ENCODE results near the gene MS4A8. TPM values are rescaled to one million over a fixed set of nuclear protein-coding genes. Genes with fewer than 3 reads are reported as not detected.

MS4A8 gene
- total RNA-seq, 1 experiment from 2014 or later = not detected

GRCh38 chr11:60741421-60741820 is 42.0 kb downstream of the MS4A8 start:
- Histone ChIP-seq H2AFZ (no peak overlapping the region), H3K9me3 (ENCODE audit: insufficient read depth, low read depth) (no peaks in the 10 kb centered on the region), H3K36me3 (ENCODE audit: low read depth) (no peaks in the 10 kb centered on the region), H3K27me3 (ENCODE audit: insufficient read depth, low read depth) (peaks cover 55% of the 10 kb centered on the region), H3K4me1 (replicated peaks; ENCODE audit: insufficient read depth) (no peaks in the 10 kb centered on the region), H3K4me3 (no peak overlapping the region), H3F3A (ENCODE audit: insufficient read depth, low read depth) (no peaks in the 10 kb centered on the region), H3K79me2 (ENCODE audit: low read depth) (no peaks in the 10 kb centered on the region), H3K27ac (no peak overlapping the region), H3K4me2 (no peak overlapping the region), H4K20me1 (ENCODE audit: insufficient read depth) (no peaks in the 10 kb centered on the region; the same call in 1 of the 2 replicates), H3K9me2 (ENCODE audit: insufficient read depth) (no peaks in the 10 kb centered on the region)
- no peak for TF ChIP-seq CTCF (conservative IDR thresholded peaks at IDR 0.05)
- no peak for TF ChIP-seq EZH2 (IDR thresholded peaks at IDR 0.05; ENCODE audit: low read depth)
- ChIA-PET CTCF (no interaction called here), POLR2A (ENCODE audit: unreplicated experiment) (no interaction called here)
- DNase-seq = peak in 1 of 2 experiments; percentile 20
- no TSS peak for BruUV-seq (replicated peaks)
- intact Hi-C loops (cut with micrococcal nuclease; ENCODE audit: unreplicated experiment) = no loop called here

GRCh38 chr11:60743058-60743457 is 43.6 kb downstream of the MS4A8 start:
- Histone ChIP-seq H3K9me2 (ENCODE audit: insufficient read depth) (no peaks in the 10 kb centered on the region), H4K20me1 (ENCODE audit: insufficient read depth) (no peaks in the 10 kb centered on the region; the same call in 1 of the 2 replicates), H3K4me1 (replicated peaks; ENCODE audit: insufficient read depth) (no peaks in the 10 kb centered on the region), H3F3A (ENCODE audit: insufficient read depth, low read depth) (no peaks in the 10 kb centered on the region), H3K27ac (no peak overlapping the region), H3K79me2 (ENCODE audit: low read depth) (no peaks in the 10 kb centered on the region), H3K4me3 (no peak overlapping the region), H3K36me3 (ENCODE audit: low read depth) (no peaks in the 10 kb centered on the region), H2AFZ (no peak overlapping the region), H3K9me3 (ENCODE audit: insufficient read depth, low read depth) (no peaks in the 10 kb centered on the region; the same call in 1 of the 2 replicates), H3K4me2 (no peak overlapping the region), H3K27me3 (ENCODE audit: insufficient read depth, low read depth) (peaks cover 43% of the 10 kb centered on the region)
- POLR2A ChIA-PET (ENCODE audit: unreplicated experiment) = no interaction called here
- BruUV-seq (replicated peaks) = no TSS peak
- no peak for TF ChIP-seq EZH2 (IDR thresholded peaks at IDR 0.05; ENCODE audit: low read depth)
- TF ChIP-seq CTCF (conservative IDR thresholded peaks at IDR 0.05) = no peak
- DNase-seq = peak in 1 of 2 experiments; percentile 33
- intact Hi-C loops (cut with micrococcal nuclease; ENCODE audit: unreplicated experiment) = no loop called here
- CTCF ChIA-PET = no interaction called here

GRCh38 chr11:60744114-60744513 is 44.7 kb downstream of the MS4A8 start:
- ChIA-PET CTCF (no interaction called here), POLR2A (ENCODE audit: unreplicated experiment) (no interaction called here)
- Histone ChIP-seq H3K79me2 (ENCODE audit: low read depth) (no peaks in the 10 kb centered on the region), H3F3A (ENCODE audit: insufficient read depth, low read depth) (no peaks in the 10 kb centered on the region), H3K9me2 (ENCODE audit: insufficient read depth) (no peaks in the 10 kb centered on the region), H3K27ac (no peak overlapping the region), H3K36me3 (ENCODE audit: low read depth) (no peaks in the 10 kb centered on the region), H3K27me3 (ENCODE audit: insufficient read depth, low read depth) (peaks cover 39% of the 10 kb centered on the region), H3K4me2 (no peak overlapping the region), H3K4me1 (replicated peaks; ENCODE audit: insufficient read depth) (no peaks in the 10 kb centered on the region), H3K4me3 (no peak overlapping the region), H3K9me3 (ENCODE audit: insufficient read depth, low read depth) (no peaks in the 10 kb centered on the region; the same call in 1 of the 2 replicates), H4K20me1 (ENCODE audit: insufficient read depth) (no peaks in the 10 kb centered on the region; the same call in 1 of the 2 replicates), H2AFZ (no peak overlapping the region)
- no peak for TF ChIP-seq EZH2 (IDR thresholded peaks at IDR 0.05; ENCODE audit: low read depth)
- no TSS peak for BruUV-seq (replicated peaks)
- intact Hi-C loops (cut with micrococcal nuclease; ENCODE audit: unreplicated experiment) = no loop called here
- peak in 1 of 2 experiments; percentile 19 for DNase-seq

- H3K4me2 ChIP-seq = no peak overlapping the region
- DNase-seq = no peak
- H3K9me2 ChIP-seq (ENCODE audit: insufficient read depth) = no peaks in the 10 kb centered on the region
- peaks cover 59% of the 10 kb centered on the region for H3K27me3 ChIP-seq (ENCODE audit: insufficient read depth, low read depth)
- H3K4me3 ChIP-seq = no peak overlapping the region
- ChIA-PET CTCF (no interaction called here), POLR2A (ENCODE audit: unreplicated experiment) (no interaction called here)
- TF ChIP-seq EZH2 (IDR thresholded peaks at IDR 0.05; ENCODE audit: low read depth) = no peak
- no peak for TF ChIP-seq CTCF (conservative IDR thresholded peaks at IDR 0.05)
- H3F3A ChIP-seq (ENCODE audit: insufficient read depth, low read depth) = no peaks in the 10 kb centered on the region
- no peaks in the 10 kb centered on the region for H3K4me1 ChIP-seq (replicated peaks; ENCODE audit: insufficient read depth)
- intact Hi-C loops (cut with micrococcal nuclease; ENCODE audit: unreplicated experiment) = no loop called here
- H3K27ac ChIP-seq = no peak overlapping the region
- no peak overlapping the region for H2AFZ ChIP-seq
- no peaks in the 10 kb centered on the region; the same call in 1 of the 2 replicates for H3K9me3 ChIP-seq (ENCODE audit: insufficient read depth, low read depth)
- no TSS peak for BruUV-seq (replicated peaks)
- H4K20me1 ChIP-seq (ENCODE audit: insufficient read depth) = no peaks in the 10 kb centered on the region
- H3K36me3 ChIP-seq (ENCODE audit: low read depth) = no peaks in the 10 kb centered on the region
- no peaks in the 10 kb centered on the region for H3K79me2 ChIP-seq (ENCODE audit: low read depth)
These were observed 48.0 kb downstream of the MS4A8 start for GRCh38 chr11:60747359-60747873.

All from PC-9 (cell line).